Measurements from ENCODE around the gene SH3RF3.

Gene SH3RF3

GRCh38 chr2:109139865-109140396 is 10.9 kb downstream of the SH3RF3 start:
- DNase-seq (ENCODE audit: low read depth): no peak

DNA sequence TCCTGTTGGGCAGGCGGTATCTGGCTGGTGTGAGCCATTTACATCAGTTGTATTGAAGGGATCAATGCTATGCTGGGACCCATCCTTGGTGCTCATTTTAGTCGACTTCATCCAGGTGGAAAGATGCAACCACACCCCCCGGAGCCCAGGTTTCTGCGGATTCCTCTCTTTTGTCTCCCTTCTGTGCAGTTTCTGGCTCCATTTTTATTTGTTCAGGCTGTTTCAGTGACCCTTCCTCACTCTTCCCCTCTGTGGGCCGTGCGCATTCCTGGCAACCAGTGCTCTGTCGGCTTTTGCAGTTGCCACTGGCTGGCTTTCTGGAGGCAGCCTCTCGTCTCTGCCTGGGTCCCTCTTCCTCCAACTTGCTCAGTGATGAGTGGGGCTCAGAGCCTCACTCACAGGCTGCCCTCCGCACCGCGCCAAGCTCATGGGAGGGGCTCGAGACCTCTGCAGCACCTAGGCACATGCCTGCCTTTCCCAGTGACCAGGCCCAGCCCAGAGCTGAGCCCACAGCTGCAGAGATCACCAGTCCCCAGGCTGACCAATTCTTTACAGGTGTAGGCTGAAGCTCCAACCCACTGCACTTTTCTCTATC is 12.1 kb downstream of the SH3RF3 start:
- no peak for DNase-seq (ENCODE audit: low read depth)

GRCh38 chr2:109141727-109142283 is 12.8 kb downstream of the SH3RF3 start:
- DNase-seq (ENCODE audit: low read depth): no peak

DNA sequence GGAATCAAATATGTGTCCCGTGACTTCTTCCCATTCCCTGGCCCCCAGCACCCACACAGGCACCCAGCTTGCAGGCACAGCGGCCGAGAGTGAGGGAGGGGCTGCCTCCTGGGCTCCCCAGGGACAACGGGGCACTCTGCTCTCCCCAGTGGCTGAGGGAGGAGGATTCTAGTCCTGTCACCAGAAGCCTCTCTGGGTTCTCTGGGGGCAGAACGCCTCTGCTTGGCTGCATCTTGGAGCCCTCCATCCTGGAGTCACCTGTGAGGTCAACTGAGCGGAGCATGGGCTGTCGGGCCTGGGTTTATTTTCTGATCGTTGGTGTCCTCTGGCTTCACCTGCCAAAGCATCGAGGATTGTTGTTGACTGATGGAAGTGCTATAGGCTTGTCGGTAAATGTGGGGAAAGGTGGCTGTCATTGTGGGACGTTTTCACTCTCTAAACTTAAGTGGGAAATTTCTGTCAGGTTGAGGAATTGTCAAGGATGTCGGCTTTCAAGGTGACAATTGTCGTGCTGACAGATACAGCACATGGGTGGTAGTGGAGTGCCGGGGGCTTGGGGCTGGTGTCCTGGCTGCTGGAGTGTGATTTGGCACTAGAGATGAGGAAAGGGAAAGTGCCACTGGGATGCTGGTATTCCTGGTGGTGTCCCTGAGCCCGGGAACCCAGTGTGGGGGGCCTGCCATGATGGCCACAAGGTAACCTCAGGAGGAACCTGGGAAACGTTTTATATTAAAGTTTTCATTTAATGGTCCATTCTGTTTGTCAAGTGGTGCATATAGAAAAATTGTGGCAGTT is 13.6 kb downstream of the SH3RF3 start:
- no peak for DNase-seq (ENCODE audit: low read depth)

DNA sequence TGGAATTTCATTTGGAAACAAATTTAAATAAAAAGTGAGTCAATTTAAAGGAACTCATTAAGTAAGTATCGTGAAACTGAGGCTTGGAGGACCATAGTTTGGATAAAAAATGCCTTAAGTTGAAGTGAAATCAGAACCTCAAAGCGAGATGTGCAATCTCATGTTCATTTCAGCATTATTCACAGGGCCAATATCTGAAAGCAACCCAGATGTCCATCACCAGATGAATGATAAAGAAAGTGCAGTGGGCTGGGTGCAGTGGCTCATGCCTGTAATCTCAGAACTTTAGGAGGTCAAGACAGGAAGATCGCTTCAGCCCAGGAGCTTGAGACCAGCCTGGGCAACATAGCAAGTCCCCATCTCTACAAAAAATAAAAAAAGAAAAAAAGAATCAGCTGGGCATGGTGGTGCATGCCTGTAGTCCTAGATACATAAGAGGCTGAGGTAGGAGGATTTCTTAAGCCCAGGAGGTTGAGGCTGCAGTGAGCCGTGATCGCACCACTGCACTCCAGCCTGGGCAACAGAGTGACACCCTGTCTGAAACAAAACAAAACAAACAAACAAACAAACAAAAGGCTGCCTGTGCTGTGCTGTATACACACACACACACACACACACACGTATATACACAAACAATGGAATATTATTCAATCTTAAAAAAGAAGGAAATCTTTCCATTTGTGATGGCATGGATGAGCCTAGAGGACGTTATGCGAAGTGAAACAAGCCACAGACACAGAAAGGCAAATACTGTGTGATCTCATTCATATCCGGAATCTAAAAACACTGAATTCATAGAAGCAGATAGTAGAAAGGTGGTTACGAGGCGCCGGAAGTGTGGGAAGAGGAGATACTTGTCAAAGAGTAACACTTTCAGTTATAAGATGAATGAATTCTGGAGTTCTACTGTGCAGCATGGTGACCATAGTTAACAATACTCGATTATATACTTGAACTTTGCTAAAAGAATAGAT is 14.5 kb downstream of the SH3RF3 start:
- DNase-seq (ENCODE audit: low read depth): no peak

- DNase-seq (ENCODE audit: low read depth): no peak
Observed at GRCh38 chr2:109144271-109144670, 15.3 kb downstream of the SH3RF3 start.

DNA sequence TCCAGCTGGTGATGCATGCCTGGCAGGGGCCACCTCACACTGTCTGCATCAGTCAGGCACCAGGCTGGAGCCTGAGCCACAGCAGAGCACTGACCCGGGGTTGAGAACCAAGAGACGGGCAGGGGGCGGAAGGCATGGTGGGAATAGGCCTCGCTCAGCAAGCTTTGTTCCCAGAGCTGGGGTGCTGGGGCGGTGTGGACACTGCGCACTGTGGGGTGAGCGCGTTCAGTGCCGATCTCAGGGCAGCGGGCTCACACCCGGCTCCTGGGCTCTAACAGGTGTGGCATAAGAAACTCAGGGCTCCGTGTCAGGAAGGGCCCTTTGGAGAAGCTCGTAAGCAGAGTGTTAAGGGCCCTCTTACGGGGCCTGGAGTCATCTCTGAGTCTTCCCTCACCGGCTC is 15.7 kb downstream of the SH3RF3 start:
- DNase-seq (ENCODE audit: low read depth): no peak

DNA sequence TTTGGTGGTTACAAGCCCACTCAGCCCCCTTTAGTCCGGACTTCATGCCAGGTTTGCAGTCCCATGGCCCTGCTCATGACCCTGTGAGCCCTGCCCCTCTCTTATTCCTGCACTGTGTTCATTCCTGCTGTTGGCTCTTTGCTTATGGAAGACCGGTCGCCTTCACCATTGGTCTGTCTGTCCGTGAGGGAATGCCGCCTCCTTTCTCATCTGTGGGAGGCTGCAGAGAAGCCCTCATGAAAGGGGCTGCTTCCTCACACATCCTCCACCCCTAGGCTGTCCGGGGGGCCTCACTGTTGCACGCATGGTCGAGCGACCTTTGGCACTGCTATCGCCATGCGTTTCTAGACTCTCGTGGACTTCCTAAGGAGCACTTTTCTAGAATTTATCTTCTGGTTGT is 16.3 kb downstream of the SH3RF3 start:
- DNase-seq (ENCODE audit: low read depth): no peak

DNA sequence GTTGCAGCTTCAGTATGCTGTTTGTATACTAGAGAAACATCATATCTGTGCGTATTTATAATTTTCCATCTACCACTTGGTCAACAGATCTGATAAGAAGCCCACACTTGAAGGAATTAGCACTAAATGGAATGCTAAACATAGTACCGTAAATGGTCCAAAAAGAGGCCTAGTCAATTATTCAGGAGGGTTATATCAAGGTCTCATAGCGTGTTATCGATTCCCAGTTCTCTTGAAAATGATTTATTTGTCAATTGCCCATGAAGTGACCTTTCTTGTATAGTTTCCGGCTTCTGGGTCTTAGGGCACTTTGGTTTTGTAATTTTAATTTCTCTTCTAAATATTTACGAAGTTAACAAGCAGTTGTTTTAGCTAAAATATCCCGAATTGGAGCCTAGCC is 18.4 kb downstream of the SH3RF3 start:
- DNase-seq (ENCODE audit: low read depth): no peak

- DNase-seq (ENCODE audit: low read depth): no peak
Observed at GRCh38 chr2:109148117-109148746, 19.2 kb downstream of the SH3RF3 start.

- no peak for DNase-seq (ENCODE audit: low read depth)
Observed at GRCh38 chr2:109148991-109149645, 20.1 kb downstream of the SH3RF3 start.

GRCh38 chr2:109150559-109150958 is 21.6 kb downstream of the SH3RF3 start:
- DNase-seq (ENCODE audit: low read depth): no peak

DNA sequence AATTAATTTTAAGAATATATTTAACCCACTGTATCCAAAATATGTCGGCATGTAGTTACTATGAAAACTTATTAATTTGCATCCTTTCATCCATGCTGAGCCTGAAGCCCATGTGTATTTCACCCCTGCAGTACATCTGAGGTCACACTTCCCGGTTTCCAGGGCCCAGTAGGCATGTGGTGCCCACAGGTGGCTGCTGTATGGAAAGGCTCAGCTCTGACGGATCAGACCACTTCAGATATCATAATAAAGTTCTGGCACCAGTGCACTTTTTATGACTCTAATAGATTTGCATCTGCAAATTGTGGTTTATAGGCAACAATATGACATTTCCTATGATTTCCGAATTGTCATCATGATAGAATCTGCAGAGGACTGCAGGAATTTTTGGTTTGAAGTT is 22.5 kb downstream of the SH3RF3 start:
- DNase-seq (ENCODE audit: low read depth): no peak

- DNase-seq (ENCODE audit: low read depth): no peak
Observed at GRCh38 chr2:109153005-109153784, 24.2 kb downstream of the SH3RF3 start.

GRCh38 chr2:109153807-109154206 is 24.8 kb downstream of the SH3RF3 start:
- DNase-seq (ENCODE audit: low read depth): no peak

DNA sequence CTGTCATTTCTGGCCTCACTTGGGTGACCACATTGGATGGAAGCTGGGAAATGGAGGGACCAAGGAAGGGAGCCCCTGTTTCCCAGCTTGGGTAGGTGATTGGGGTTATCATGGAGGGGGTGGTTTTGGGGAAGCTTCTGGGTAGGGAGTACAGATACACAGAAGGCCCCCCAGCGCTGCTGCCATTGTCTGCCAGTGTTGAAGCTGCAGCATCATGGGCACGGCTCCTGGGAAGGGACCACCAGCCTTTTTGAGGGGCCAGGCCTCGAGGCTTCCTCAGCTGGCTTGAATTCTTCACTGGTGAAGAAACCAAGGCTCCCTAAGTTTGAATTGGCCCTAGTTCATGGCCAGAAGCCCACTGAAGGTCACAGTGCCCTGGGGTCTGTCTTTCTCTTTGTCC is 25.2 kb downstream of the SH3RF3 start:
- DNase-seq (ENCODE audit: low read depth): no peak

GRCh38 chr2:109155553-109156451 is 26.8 kb downstream of the SH3RF3 start:
- no peak for DNase-seq (ENCODE audit: low read depth)

GRCh38 chr2:109157563-109158105 is 28.6 kb downstream of the SH3RF3 start:
- no peak for DNase-seq (ENCODE audit: low read depth)

DNA sequence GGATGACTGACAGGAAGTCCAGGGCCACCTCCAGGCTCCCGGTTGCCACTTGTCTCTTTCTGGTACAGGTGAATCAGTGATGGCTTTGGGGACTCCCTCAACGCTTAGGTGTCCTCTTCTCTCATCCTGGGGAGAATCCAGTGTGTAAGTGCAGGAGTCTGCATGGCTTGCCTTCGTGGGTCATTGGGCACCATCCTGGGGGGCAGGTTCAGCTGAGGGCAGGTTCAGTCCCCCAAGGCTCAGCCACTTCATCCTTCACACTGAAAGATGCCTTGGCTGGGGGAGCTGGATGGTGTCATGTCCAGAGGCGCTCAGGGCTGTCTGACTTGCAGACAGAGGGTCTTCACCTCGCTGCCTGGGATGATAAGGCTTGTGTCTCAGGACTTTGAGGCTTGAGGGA is 29.2 kb downstream of the SH3RF3 start:
- DNase-seq (ENCODE audit: low read depth): no peak
